Effector CD8-positive, alpha-beta T cell (primary cell): ENCODE results near the gene MBD2.

Source experiments
- DNase-seq: peaks from one replicate; lab custom pipeline; 2025; lab: John Stamatoyannopoulos, UW

Gene MBD2

DNA sequence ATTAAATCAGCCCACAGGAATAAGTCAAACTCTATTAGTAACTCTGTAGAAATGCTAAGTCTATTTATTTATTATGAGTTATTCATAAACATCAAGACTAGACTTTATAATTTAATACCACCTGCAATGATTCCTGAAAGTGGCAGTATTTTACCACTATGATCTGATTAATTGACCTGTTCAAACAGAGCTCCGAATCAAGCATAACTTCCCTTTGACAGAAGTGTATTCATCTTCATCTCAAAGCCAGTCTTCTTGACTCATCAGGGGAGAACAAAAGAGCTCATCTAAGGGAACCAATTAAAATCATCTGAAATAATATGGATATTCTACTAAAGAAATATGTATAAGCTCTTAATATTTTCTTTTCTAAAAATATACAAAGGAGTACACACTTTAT lies 122.3 kb downstream of the MBD2 start:
- DNase-seq: no peak
